IMR-90 (cell line): ENCODE results near the gene NFKB1. TPM values are rescaled to one million over a fixed set of nuclear protein-coding genes. Genes with fewer than 3 reads are reported as not detected.

Experiments used
- ATAC-seq: fragments of 200-7000 bp; cut with Tn5 transposase; 2 replicates; pipeline ENCODE4 v1.9.1; 2020; ENCODE audit warnings: low read depth, mild to moderate bottlenecking, moderate library complexity
- BruUV-seq: library from RNA; stranded (reverse); fragments of 400-500 nt; replicated peaks from 2 replicates; lab custom pipeline; 2021; lab: Mats Ljungman, UMichigan
- CTCF ChIA-PET: fragments of 300-600 bp; formaldehyde crosslinking; extraction: SDS; loops from one replicate; lab custom pipeline; 2021; ENCODE audit warnings: antibody characterized with exemption; lab: Yijun Ruan, JAX
- POLR2A ChIA-PET: fragments of 300-600 bp; sonication (Branson Sonifier 250); formaldehyde crosslinking; loops from one replicate; lab custom pipeline; 2022; ENCODE audit warnings: antibody characterized with exemption; ENCODE audit not compliant: unreplicated experiment; lab: Charles Lee
- DNase-seq: peaks from one replicate; pipeline ENCODE4 v3.0.0; 2013
- H2AFZ ChIP-seq: replicated peaks from 2 replicates; pipeline ENCODE3; 2013; ENCODE audit warnings: low read length, mild to moderate bottlenecking; ENCODE audit not compliant: poor library complexity
- H2AK5ac ChIP-seq: 2 replicates; pipeline ENCODE4 v1.6.1; 2013; ENCODE audit warnings: low read depth, low read length, inconsistent platforms
- H2AK9ac ChIP-seq: replicated peaks from 2 replicates; pipeline ENCODE3; 2013; ENCODE audit warnings: mild to moderate bottlenecking, low read depth, low read length, moderate library complexity; ENCODE audit not compliant: poor library complexity
- H2BK120ac ChIP-seq: 2 replicates; pipeline ENCODE4 v1.6.1; 2013; ENCODE audit warnings: low read depth, low read length, inconsistent platforms
- H2BK15ac ChIP-seq: 3 replicates; pipeline ENCODE4 v1.6.1; 2013; ENCODE audit warnings: low read depth, low read length, inconsistent platforms
- H2BK20ac ChIP-seq: 2 replicates; pipeline ENCODE4 v1.6.1; 2013; ENCODE audit warnings: low read depth, mild to moderate bottlenecking, inconsistent platforms, low read length, moderate library complexity
- H2BK5ac ChIP-seq: 2 replicates; pipeline ENCODE4 v1.6.1; 2013; ENCODE audit warnings: mild to moderate bottlenecking, low read depth, low read length, inconsistent platforms; ENCODE audit not compliant: poor library complexity, severe bottlenecking
- H3K14ac ChIP-seq: replicated peaks from 2 replicates; pipeline ENCODE4 v1.6.1; 2013; ENCODE audit warnings: low read depth, low read length, inconsistent platforms
- H3K18ac ChIP-seq: 2 replicates; pipeline ENCODE4 v1.6.1; 2013; ENCODE audit warnings: low read depth, low read length, control low read depth
- H3K23ac ChIP-seq: 2 replicates; pipeline ENCODE4 v1.6.1; 2013; ENCODE audit warnings: low read depth, low read length, inconsistent platforms
- H3K27ac ChIP-seq: 2 replicates; pipeline ENCODE4 v1.5.1; 2013; ENCODE audit warnings: mild to moderate bottlenecking, control low read depth, low read length; ENCODE audit not compliant: insufficient read depth
- H3K27me3 ChIP-seq: 2 replicates; pipeline ENCODE4 v1.6.1; 2013; ENCODE audit warnings: low read length; ENCODE audit not compliant: control insufficient read depth, insufficient read depth
- H3K36me3 ChIP-seq: 2 replicates; pipeline ENCODE4 v1.6.1; 2013; ENCODE audit warnings: low read length, mixed read lengths; ENCODE audit not compliant: control insufficient read depth, insufficient read depth
- H3K4ac ChIP-seq: 2 replicates; pipeline ENCODE4 v1.6.1; 2013; ENCODE audit warnings: low read depth, low read length, inconsistent platforms
- H3K4me1 ChIP-seq: 2 replicates; pipeline ENCODE4 v1.6.1; 2013; ENCODE audit warnings: low read length, mixed read lengths; ENCODE audit not compliant: control insufficient read depth, insufficient read depth
- H3K4me2 ChIP-seq: 2 replicates; pipeline ENCODE4 v1.6.1; 2013; ENCODE audit warnings: low read depth, mild to moderate bottlenecking, control low read depth, low read length, moderate library complexity
- H3K4me3 ChIP-seq: 2 replicates; pipeline ENCODE4 v1.5.1; 2013; ENCODE audit warnings: low read depth, mild to moderate bottlenecking, control low read depth, low read length, moderate library complexity; ENCODE audit not compliant: insufficient read depth
- H3K56ac ChIP-seq: 2 replicates; pipeline ENCODE4 v1.6.1; 2013; ENCODE audit warnings: low read length, inconsistent platforms; ENCODE audit not compliant: insufficient read depth; ENCODE audit errors: extremely low read depth
- H3K79me1 ChIP-seq, 2 experiments: 2 replicates each; pipeline ENCODE4 v1.6.1; 2013; ENCODE audit warnings: low read length in 2 of 2, inconsistent platforms in 1 of 2, low read depth in 1 of 2
- H3K9ac ChIP-seq: 2 replicates; pipeline ENCODE4 v1.6.1; 2013; ENCODE audit warnings: low read depth, low read length, control low read depth
- H3K9me1 ChIP-seq: 2 replicates; pipeline ENCODE4 v1.6.1; 2013; ENCODE audit warnings: low read length, inconsistent platforms; ENCODE audit not compliant: insufficient read depth
- H3K9me3 ChIP-seq: 2 replicates; pipeline ENCODE4 v1.6.1; 2013; ENCODE audit warnings: low read length; ENCODE audit not compliant: control insufficient read depth, insufficient read depth
- H4K20me1 ChIP-seq: 2 replicates; pipeline ENCODE4 v1.6.1; 2013; ENCODE audit warnings: low read length, inconsistent platforms; ENCODE audit not compliant: insufficient read depth
- H4K5ac ChIP-seq: 2 replicates; pipeline ENCODE4 v1.6.1; 2013; ENCODE audit warnings: mild to moderate bottlenecking, low read depth, low read length, control low read depth
- H4K8ac ChIP-seq, 2 experiments: 2 replicates each; pipeline ENCODE4 v1.6.1; 2013; ENCODE audit warnings: low read depth in 2 of 2, low read length in 2 of 2, control low read depth in 1 of 2, inconsistent platforms in 1 of 2
- H4K91ac ChIP-seq: 2 replicates; pipeline ENCODE4 v1.6.1; 2013; ENCODE audit warnings: low read depth, low read length, inconsistent platforms; ENCODE audit not compliant: insufficient read depth
- BHLHE40 ChIP-seq: fragments of 150-350 bp; IDR thresholded peaks from 2 replicates; pipeline ENCODE4 v1.6.1; 2016; ENCODE audit warnings: mild to moderate bottlenecking, low read depth, low read length
- CTCF ChIP-seq: conservative IDR thresholded peaks from 2 replicates; pipeline ENCODE4 v1.5.1; 2012; ENCODE audit warnings: mild to moderate bottlenecking, low read depth, low read length, improper control_type of control experiment
- ELK1 ChIP-seq: fragments of 150-350 bp; IDR thresholded peaks from 2 replicates; pipeline ENCODE4 v1.6.1; 2016; ENCODE audit warnings: low read depth, mild to moderate bottlenecking, low read length, moderate library complexity, borderline replicate concordance
- FOS ChIP-seq: fragments of 150-350 bp; IDR thresholded peaks from 2 replicates; pipeline ENCODE4 v1.6.1; 2016; ENCODE audit warnings: low read depth, low read length
- MXI1 ChIP-seq: IDR thresholded peaks from 2 replicates; pipeline ENCODE4 v1.6.1; 2012; ENCODE audit warnings: low read depth, mild to moderate bottlenecking, low read length, moderate library complexity, borderline replicate concordance
- NFE2L2 ChIP-seq: fragments of 150-350 bp; IDR thresholded peaks from 2 replicates; pipeline ENCODE4 v1.6.1; 2016; ENCODE audit warnings: low read depth, mild to moderate bottlenecking, low read length
- POLR2A ChIP-seq: IDR thresholded peaks from 2 replicates; pipeline ENCODE4 v1.6.1; 2012; ENCODE audit warnings: mild to moderate bottlenecking, low read depth, low read length
- RAD21 ChIP-seq: IDR thresholded peaks from 2 replicates; pipeline ENCODE4 v1.6.1; 2012; ENCODE audit warnings: low read length, improper control_type of control experiment
- RCOR1 ChIP-seq: IDR thresholded peaks from 2 replicates; pipeline ENCODE4 v1.6.1; 2012; ENCODE audit warnings: mild to moderate bottlenecking, low read length, improper control_type of control experiment; ENCODE audit not compliant: insufficient replicate concordance
- RFX5 ChIP-seq: IDR thresholded peaks from 2 replicates; pipeline ENCODE4 v1.8.0; 2012; ENCODE audit warnings: low read depth, mild to moderate bottlenecking, low read length, moderate library complexity
- WGBS, 2 experiments: methylation state at CpG; one replicate each; pipeline versions ENCODE4 v1.1.5 to v1.1.7; 2013; ENCODE audit warnings: missing lambda C conversion rate in 2 of 2; ENCODE audit not compliant: insufficient read length in 1 of 2; ENCODE audit errors: extremely low coverage in 2 of 2; 5-methylcytosine and 5-hydroxymethylcytosine counted together
- dilution Hi-C: fragments of 300-500 bp; cut with HindIII; formaldehyde crosslinking; loops from one replicate; pipeline ENCODE4 v1.14.3; 2018; ENCODE audit warnings: low sequenced_read_pairs; ENCODE audit not compliant: unreplicated experiment
- in situ Hi-C: fragments of 300-500 bp; cut with MboI; formaldehyde crosslinking; loops from 3 replicates; pipeline ENCODE4 v1.14.3; 2019; ENCODE audit warnings: low sequenced_read_pairs, inconsistent platforms, mixed read lengths
- intact Hi-C: fragments of 100-400 bp; cut with micrococcal nuclease; formaldehyde crosslinking; loops from 2 replicates; pipeline ENCODE4 v1.10.0; 2022
- polyA plus RNA-seq, 3 experiments: library from polyadenylated mRNA; depleted of rRNA; stranded (reverse); fragments of >200 nt; gene quantifications; 2 replicates each; pipeline ENCODE4 v1.2.3, GENCODE V29; 2012; ENCODE audit warnings: low replicate concordance in 1 of 3
- total RNA-seq: library from RNA; depleted of rRNA; stranded (reverse); fragments of >200 nt; gene quantifications from 2 replicates; pipeline ENCODE4 v1.2.3, GENCODE V29; 2012

The NFKB1 gene
- total and polyA plus RNA-seq, 2 of the 4 experiments (the other 2 are of a cell fraction), result 19.8 to 24.6 TPM

GRCh38 chr4:102505708-102506107 lies 4.5 kb downstream of the NFKB1 start:
- no peaks in the 10 kb centered on the region for H3K9me3 ChIP-seq
- peaks cover 10% of the 10 kb centered on the region; the same call in 1 of the 2 replicates for H4K20me1 ChIP-seq
- H2AK5ac ChIP-seq, result no peak overlapping the region
- intact Hi-C loops (loop anchor here (10.0 kb wide), 1 partner anchor 89 kb away; no protein-coding TSS in a partner anchor), dilution Hi-C loops (no loop called here), in situ Hi-C loops (no loop called here)
- no CpG with 5 or more reads among the region's 2 CpGs for WGBS, 2 experiments
- H3K36me3 ChIP-seq, result no peaks in the 10 kb centered on the region; the same call in 1 of the 2 replicates
- H3K4ac ChIP-seq, result no peak overlapping the region
- H2BK120ac ChIP-seq, result no peak overlapping the region
- H3K4me3 ChIP-seq, result no peak overlapping the region
- H3K27ac ChIP-seq, result no peak overlapping the region
- TF ChIP-seq FOS, result no peak
- no peak for TF ChIP-seq ELK1
- no peak for TF ChIP-seq POLR2A
- no peak for TF ChIP-seq CTCF
- TF ChIP-seq RAD21, result no peak
- no peak for TF ChIP-seq MXI1
- TF ChIP-seq NFE2L2, result no peak
- TF ChIP-seq RCOR1, result no peak
- TF ChIP-seq RFX5, result no peak
- no peak for TF ChIP-seq BHLHE40
- H3K23ac ChIP-seq, result no peak overlapping the region
- no peak overlapping the region for H2BK5ac ChIP-seq
- no peak overlapping the region for H2AFZ ChIP-seq
- no peak overlapping the region for H2BK15ac ChIP-seq
- ATAC-seq (no peak), DNase-seq (no peak)
- no peaks in the 10 kb centered on the region for H3K4me1 ChIP-seq
- ChIA-PET CTCF (no interaction called here), POLR2A (no interaction called here)
- H2BK20ac ChIP-seq, result no peak overlapping the region
- H3K27me3 ChIP-seq, result no peaks in the 10 kb centered on the region
- no peak overlapping the region for H4K91ac ChIP-seq
- 0 out of 2 replicates have a peak, but pooled peaks cover 6% of the 10 kb centered on the region for H3K9me1 ChIP-seq
- H3K79me1 ChIP-seq, result peaks cover 9 to 39% of the 10 kb centered on the region in 2 experiments
- H3K56ac ChIP-seq, result no peak overlapping the region
- no peak overlapping the region for H4K8ac ChIP-seq
- H4K5ac ChIP-seq, result no peak overlapping the region
- H2AK9ac ChIP-seq, result no peak overlapping the region
- no peak overlapping the region for H3K18ac ChIP-seq
- H3K14ac ChIP-seq, result no peak overlapping the region
- H3K9ac ChIP-seq, result no peak overlapping the region
- no peak overlapping the region for H3K4me2 ChIP-seq
- no TSS peak for BruUV-seq
